ENCODE data around the gene PEDS1. TPM values are rescaled to one million over a fixed set of nuclear protein-coding genes. Genes with fewer than 3 reads are reported as not detected.

The PEDS1 gene
- total RNA-seq, 1 experiment from 2014 or later, result 35.6 TPM

DNA sequence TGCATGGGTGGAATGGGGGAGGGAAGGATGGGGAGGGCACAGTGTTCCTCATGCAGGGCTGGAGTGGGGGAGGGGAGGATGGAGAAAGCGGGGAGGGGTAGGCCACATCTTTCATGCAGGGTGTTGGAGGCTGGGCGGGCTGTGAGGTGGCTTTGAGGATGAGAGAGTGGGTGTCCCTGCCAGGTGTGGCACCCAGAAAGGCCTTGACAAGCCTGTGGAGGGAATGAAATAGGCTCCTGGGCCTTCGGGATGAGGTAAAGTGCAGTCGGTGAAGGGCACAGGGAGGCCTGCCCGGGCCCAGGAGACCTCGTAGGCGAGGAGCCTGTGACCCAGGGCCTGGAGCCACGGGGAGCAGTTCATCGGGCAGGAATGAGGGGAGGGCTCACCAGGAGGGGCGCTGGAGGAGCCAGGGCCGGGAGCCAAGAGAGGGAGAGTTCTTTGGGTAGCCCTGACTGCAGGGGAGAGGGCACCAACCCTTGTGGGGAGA lies 44.7 kb upstream of the PEDS1 start:
- Mint-ChIP-seq H3K4me1 (peaks cover 41% of the 10 kb centered on the region), H3K27me3 (ENCODE audit: low read depth) (no peaks in the 10 kb centered on the region; the same call in none of the 2 replicates), H3K9me3 (peaks cover 18% of the 10 kb centered on the region), H3K36me3 (peaks cover 8% of the 10 kb centered on the region), H3K27ac (no peak overlapping the region), H3K4me3 (no peak overlapping the region)
- POLR2A ChIA-PET, result interaction anchor here (0.7 kb wide), 1 partner anchor 122 kb away, joined by 3 read pairs; no protein-coding TSS in a partner anchor
- ATAC-seq (peak; percentile 43; the same call in 1 of the 2 replicates), DNase-seq (ENCODE audit: low spot score) (peak; percentile 25)
- CTCF ChIA-PET, result no interaction called here
- TF ChIP-seq ESRRA (CRISPR knock-in tag; IDR thresholded peaks at IDR 0.05; ENCODE audit: borderline replicate concordance) (no peak), ZNF671 (CRISPR knock-in tag; IDR thresholded peaks at IDR 0.05) (no peak), ZNF396 (CRISPR knock-in tag; IDR thresholded peaks at IDR 0.05; ENCODE audit: borderline replicate concordance) (no peak), JAZF1 (CRISPR knock-in tag; IDR thresholded peaks at IDR 0.05) (no peak), ZNF317 (CRISPR knock-in tag; IDR thresholded peaks at IDR 0.05; ENCODE audit: borderline replicate concordance, low read depth) (no peak), E2F5 (CRISPR knock-in tag; IDR thresholded peaks at IDR 0.05) (no peak), KAT7 (CRISPR knock-in tag; IDR thresholded peaks at IDR 0.05; ENCODE audit: borderline replicate concordance) (no peak), USF2 (CRISPR knock-in tag; IDR thresholded peaks at IDR 0.05) (no peak), RELA (CRISPR knock-in tag; IDR thresholded peaks at IDR 0.05; ENCODE audit: borderline replicate concordance) (no peak), GRHL2 (CRISPR knock-in tag; IDR thresholded peaks at IDR 0.05; ENCODE audit: insufficient replicate concordance, severe bottlenecking) (no peak), FOXP1 (CRISPR knock-in tag; IDR thresholded peaks at IDR 0.05; ENCODE audit: borderline replicate concordance) (no peak), NFE2L1 (CRISPR knock-in tag; IDR thresholded peaks at IDR 0.05) (no peak), ATF2 (CRISPR knock-in tag; IDR thresholded peaks at IDR 0.05; ENCODE audit: borderline replicate concordance, low read depth) (no peak), JUN (CRISPR knock-in tag; IDR thresholded peaks at IDR 0.05) (no peak), IRF2 (CRISPR knock-in tag; IDR thresholded peaks at IDR 0.05; ENCODE audit: borderline replicate concordance, low read depth) (no peak)
- TF ChIP-seq, protein P1, sequence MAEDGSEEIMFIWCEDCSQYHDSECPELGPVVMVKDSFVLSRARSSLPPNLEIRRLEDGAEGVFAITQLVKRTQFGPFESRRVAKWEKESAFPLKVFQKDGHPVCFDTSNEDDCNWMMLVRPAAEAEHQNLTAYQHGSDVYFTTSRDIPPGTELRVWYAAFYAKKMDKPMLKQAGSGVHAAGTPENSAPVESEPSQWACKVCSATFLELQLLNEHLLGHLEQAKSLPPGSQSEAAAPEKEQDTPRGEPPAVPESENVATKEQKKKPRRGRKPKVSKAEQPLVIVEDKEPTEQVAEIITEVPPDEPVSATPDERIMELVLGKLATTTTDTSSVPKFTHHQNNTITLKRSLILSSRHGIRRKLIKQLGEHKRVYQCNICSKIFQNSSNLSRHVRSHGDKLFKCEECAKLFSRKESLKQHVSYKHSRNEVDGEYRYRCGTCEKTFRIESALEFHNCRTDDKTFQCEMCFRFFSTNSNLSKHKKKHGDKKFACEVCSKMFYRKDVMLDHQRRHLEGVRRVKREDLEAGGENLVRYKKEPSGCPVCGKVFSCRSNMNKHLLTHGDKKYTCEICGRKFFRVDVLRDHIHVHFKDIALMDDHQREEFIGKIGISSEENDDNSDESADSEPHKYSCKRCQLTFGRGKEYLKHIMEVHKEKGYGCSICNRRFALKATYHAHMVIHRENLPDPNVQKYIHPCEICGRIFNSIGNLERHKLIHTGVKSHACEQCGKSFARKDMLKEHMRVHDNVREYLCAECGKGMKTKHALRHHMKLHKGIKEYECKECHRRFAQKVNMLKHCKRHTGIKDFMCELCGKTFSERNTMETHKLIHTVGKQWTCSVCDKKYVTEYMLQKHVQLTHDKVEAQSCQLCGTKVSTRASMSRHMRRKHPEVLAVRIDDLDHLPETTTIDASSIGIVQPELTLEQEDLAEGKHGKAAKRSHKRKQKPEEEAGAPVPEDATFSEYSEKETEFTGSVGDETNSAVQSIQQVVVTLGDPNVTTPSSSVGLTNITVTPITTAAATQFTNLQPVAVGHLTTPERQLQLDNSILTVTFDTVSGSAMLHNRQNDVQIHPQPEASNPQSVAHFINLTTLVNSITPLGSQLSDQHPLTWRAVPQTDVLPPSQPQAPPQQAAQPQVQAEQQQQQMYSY (CRISPR knock-in tag; IDR thresholded peaks at IDR 0.05), result no peak
- TF ChIP-seq, protein P2, sequence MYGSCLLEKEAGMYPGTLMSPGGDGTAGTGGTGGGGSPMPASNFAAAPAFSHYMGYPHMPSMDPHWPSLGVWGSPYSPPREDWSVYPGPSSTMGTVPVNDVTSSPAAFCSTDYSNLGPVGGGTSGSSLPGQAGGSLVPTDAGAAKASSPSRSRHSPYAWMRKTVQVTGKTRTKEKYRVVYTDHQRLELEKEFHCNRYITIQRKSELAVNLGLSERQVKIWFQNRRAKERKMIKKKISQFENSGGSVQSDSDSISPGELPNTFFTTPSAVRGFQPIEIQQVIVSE (CRISPR knock-in tag; IDR thresholded peaks at IDR 0.05; ENCODE audit: borderline replicate concordance), result no peak
- TF ChIP-seq, protein P3, sequence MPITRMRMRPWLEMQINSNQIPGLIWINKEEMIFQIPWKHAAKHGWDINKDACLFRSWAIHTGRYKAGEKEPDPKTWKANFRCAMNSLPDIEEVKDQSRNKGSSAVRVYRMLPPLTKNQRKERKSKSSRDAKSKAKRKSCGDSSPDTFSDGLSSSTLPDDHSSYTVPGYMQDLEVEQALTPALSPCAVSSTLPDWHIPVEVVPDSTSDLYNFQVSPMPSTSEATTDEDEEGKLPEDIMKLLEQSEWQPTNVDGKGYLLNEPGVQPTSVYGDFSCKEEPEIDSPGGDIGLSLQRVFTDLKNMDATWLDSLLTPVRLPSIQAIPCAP (CRISPR knock-in tag; IDR thresholded peaks at IDR 0.05), result no peak
